H9 (cell line): ENCODE results near the gene TMEM61. TPM values are rescaled to one million over a fixed set of nuclear protein-coding genes. Genes with fewer than 3 reads are reported as not detected.

ENCODE experiments used
- DNase-seq: peaks from one replicate; pipeline ENCODE4 v3.0.0-alpha.2; 2017
- H2AFZ ChIP-seq: one replicate; pipeline ENCODE4 v1.6.1; 2013; ENCODE audit warnings: mild to moderate bottlenecking, low read length, control low read depth, moderate library complexity
- H2AK5ac ChIP-seq: 2 replicates; pipeline ENCODE4 v1.6.1; 2013; ENCODE audit warnings: low read length, control low read depth, mixed read lengths; ENCODE audit not compliant: insufficient read length
- H2BK120ac ChIP-seq: one replicate; pipeline ENCODE4 v1.6.1; 2013; ENCODE audit warnings: low read depth, mild to moderate bottlenecking, low read length, control low read depth, inconsistent platforms; ENCODE audit not compliant: poor library complexity, severe bottlenecking
- H2BK12ac ChIP-seq: 2 replicates; pipeline ENCODE4 v1.6.1; 2013; ENCODE audit warnings: low read length, control low read depth, mixed read lengths, low read depth; ENCODE audit not compliant: insufficient read length
- H2BK15ac ChIP-seq: 2 replicates; pipeline ENCODE4 v1.6.1; 2013; ENCODE audit warnings: low read depth, low read length, control low read depth
- H2BK20ac ChIP-seq: one replicate; pipeline ENCODE4 v1.6.1; 2013; ENCODE audit warnings: low read depth, mild to moderate bottlenecking, low read length, control low read depth, inconsistent platforms; ENCODE audit not compliant: poor library complexity, severe bottlenecking
- H2BK5ac ChIP-seq: 2 replicates; pipeline ENCODE4 v1.6.1; 2013; ENCODE audit warnings: low read length, control low read depth, mixed read lengths; ENCODE audit not compliant: insufficient read length
- H3K14ac ChIP-seq: 2 replicates; pipeline ENCODE4 v1.6.1; 2013; ENCODE audit warnings: low read length, control low read depth; ENCODE audit not compliant: insufficient read depth
- H3K18ac ChIP-seq: 2 replicates; pipeline ENCODE4 v1.6.1; 2013; ENCODE audit warnings: low read depth, mild to moderate bottlenecking, mixed read lengths, low read length, control low read depth; ENCODE audit not compliant: insufficient read length
- H3K23ac ChIP-seq: 2 replicates; pipeline ENCODE4 v1.6.1; 2013; ENCODE audit warnings: low read length, control low read depth, mixed read lengths, low read depth; ENCODE audit not compliant: insufficient read length
- H3K23me2 ChIP-seq: 2 replicates; pipeline ENCODE4 v1.6.1; 2013; ENCODE audit warnings: low read depth, mild to moderate bottlenecking, mixed read lengths, low read length, control low read depth; ENCODE audit not compliant: insufficient read length, poor library complexity, severe bottlenecking
- H3K27ac ChIP-seq: 2 replicates; pipeline ENCODE4 v1.5.1; 2013; ENCODE audit warnings: low read length, control low read depth, mixed read lengths, low read depth; ENCODE audit not compliant: insufficient read length
- H3K27me3 ChIP-seq: 2 replicates; pipeline ENCODE4 v1.6.1; 2013; ENCODE audit warnings: low read length, control low read depth, inconsistent platforms; ENCODE audit not compliant: insufficient read depth
- H3K4ac ChIP-seq: 2 replicates; pipeline ENCODE4 v1.6.1; 2013; ENCODE audit warnings: low read depth, mild to moderate bottlenecking, control low read depth, inconsistent platforms, low read length, moderate library complexity
- H3K4me1 ChIP-seq: 2 replicates; pipeline ENCODE4 v1.6.1; 2013; ENCODE audit warnings: low read length, control low read depth, inconsistent platforms; ENCODE audit not compliant: insufficient read depth
- H3K4me2 ChIP-seq: 2 replicates; pipeline ENCODE4 v1.6.1; 2013; ENCODE audit warnings: low read length, control low read depth, mixed read lengths; ENCODE audit not compliant: insufficient read length, insufficient read depth
- H3K56ac ChIP-seq: 2 replicates; pipeline ENCODE4 v1.6.1; 2013; ENCODE audit warnings: low read depth, mild to moderate bottlenecking, mixed read lengths, low read length, control low read depth; ENCODE audit not compliant: insufficient read length
- H3K79me1 ChIP-seq: 2 replicates; pipeline ENCODE4 v1.6.1; 2013; ENCODE audit warnings: low read depth, mild to moderate bottlenecking, moderate library complexity, low read length, control low read depth, inconsistent platforms; ENCODE audit not compliant: insufficient read depth, poor library complexity, severe bottlenecking
- H3K79me2 ChIP-seq: 2 replicates; pipeline ENCODE4 v1.6.1; 2013; ENCODE audit warnings: low read length, control low read depth, inconsistent platforms; ENCODE audit not compliant: insufficient read depth
- H3K9ac ChIP-seq: 2 replicates; pipeline ENCODE4 v1.6.1; 2013; ENCODE audit warnings: low read length, control low read depth, mixed read lengths; ENCODE audit not compliant: insufficient read length; ENCODE audit errors: extremely low read depth
- H3K9me3 ChIP-seq: one replicate; pipeline ENCODE4 v1.6.1; 2013; ENCODE audit warnings: low read depth, low read length, inconsistent platforms; ENCODE audit not compliant: control insufficient read depth
- H3T11ph ChIP-seq: one replicate; pipeline ENCODE4 v1.6.1; 2013; ENCODE audit warnings: mild to moderate bottlenecking, low read length, control low read depth, inconsistent platforms
- H4K20me1 ChIP-seq: one replicate; pipeline ENCODE4 v1.6.1; 2013; ENCODE audit not compliant: control insufficient read depth, insufficient read length, insufficient read depth
- H4K5ac ChIP-seq: 2 replicates; pipeline ENCODE4 v1.6.1; 2013; ENCODE audit warnings: low read depth, mild to moderate bottlenecking, mixed read lengths, low read length, control low read depth; ENCODE audit not compliant: insufficient read length
- H4K8ac ChIP-seq: replicated peaks from 2 replicates; pipeline ENCODE4 v1.6.1; 2013; ENCODE audit warnings: low read length, control low read depth, mixed read lengths, low read depth; ENCODE audit not compliant: insufficient read length
- H4K91ac ChIP-seq: 2 replicates; pipeline ENCODE4 v1.6.1; 2013; ENCODE audit warnings: low read depth, mild to moderate bottlenecking, moderate library complexity, mixed read lengths, low read length, control low read depth; ENCODE audit not compliant: insufficient read length
- H3K27ac Mint-ChIP-seq, 3 experiments: 2 replicates in 2 of 3; 3 replicates in 1 of 3; pipeline ENCODE4 v1.8.0; 2020 to 2021; ENCODE audit warnings: mixed read lengths in 3 of 3, mild to moderate bottlenecking in 1 of 3, moderate library complexity in 1 of 3
- H3K27me3 Mint-ChIP-seq: 2 replicates; pipeline ENCODE4 v1.8.0; 2021; ENCODE audit warnings: low read depth, mild to moderate bottlenecking, moderate library complexity, mixed read lengths
- H3K36me3 Mint-ChIP-seq, 3 experiments: 2 replicates in 2 of 3; 3 replicates in 1 of 3; pipeline ENCODE4 v1.8.0; 2020 to 2021; ENCODE audit warnings: low read depth in 3 of 3, mixed read lengths in 3 of 3; ENCODE audit not compliant: insufficient read depth in 1 of 3
- H3K4me1 Mint-ChIP-seq, 2 experiments: 2 replicates each; pipeline ENCODE4 v1.8.0; 2020; ENCODE audit warnings: mixed read lengths in 2 of 2
- H3K4me3 Mint-ChIP-seq, 2 experiments: 2 replicates in 1 of 2; 3 replicates in 1 of 2; pipeline ENCODE4 v1.8.0; 2020 to 2021; ENCODE audit warnings: mild to moderate bottlenecking in 2 of 2, mixed read lengths in 2 of 2, moderate library complexity in 1 of 2
- H3K9me3 Mint-ChIP-seq, 2 experiments: 2 replicates in 1 of 2; 3 replicates in 1 of 2; pipeline ENCODE4 v1.8.0; 2020; ENCODE audit warnings: mild to moderate bottlenecking in 2 of 2, mixed read lengths in 2 of 2, moderate library complexity in 1 of 2
- whole genome bisulfite sequencing: extraction: QIAGEN DNeasy Blood & Tissue Kit; methylation state at CpG from one replicate; pipeline ENCODE4 v1.1.7; 2013; ENCODE audit warnings: missing lambda C conversion rate, low lambda C conversion rate, mixed read lengths; ENCODE audit not compliant: insufficient read length; ENCODE audit errors: extremely low coverage; 5-methylcytosine and 5-hydroxymethylcytosine counted together
- total RNA-seq: library from RNA; stranded (reverse); gene quantifications from 2 replicates; pipeline ENCODE4 v1.2.1, GENCODE V29; 2021
- TF ChIP-seq, protein P1 (sequence below): fragments of 200-600 bp; sonication (generic); conservative IDR thresholded peaks from 3 replicates; pipeline ENCODE4 v1.8.0; 2021; ENCODE audit warnings: antibody characterized with exemption, mild to moderate bottlenecking

Gene TMEM61
- total RNA-seq, 1 experiment from 2014 or later, result 0.61 TPM

DNA sequence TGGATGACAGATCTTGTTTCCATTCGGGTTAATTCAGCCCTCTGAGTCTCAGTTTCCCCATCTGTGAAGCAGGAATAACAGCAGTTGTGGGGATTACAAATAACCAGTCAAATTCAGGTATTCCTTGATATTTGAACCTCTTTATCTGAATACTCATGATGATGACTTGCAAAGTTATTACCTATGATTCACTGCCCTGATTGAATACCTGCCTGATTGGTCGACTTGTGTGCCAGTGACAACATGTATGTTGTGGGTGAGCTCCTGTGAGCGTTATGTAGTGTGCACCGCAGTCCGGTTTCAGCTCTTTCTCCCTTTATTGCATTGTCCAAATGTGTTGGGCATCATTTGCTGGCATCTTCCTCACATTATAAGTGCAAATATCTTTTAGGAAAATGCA is 9.5 kb upstream of the TMEM61 start:
- H3K4me3 Mint-ChIP-seq, result no peak overlapping the region
- H3K36me3 Mint-ChIP-seq, result no peaks in the 10 kb centered on the region; a peak in 1 of 7 replicates
- no peak overlapping the region for H4K5ac ChIP-seq
- no peak for DNase-seq
- no peak overlapping the region for H3K23ac ChIP-seq
- H3K27ac ChIP-seq, result no peak overlapping the region
- no peak overlapping the region for H3K14ac ChIP-seq
- H4K91ac ChIP-seq, result no peak overlapping the region
- no peak overlapping the region for H3K18ac ChIP-seq
- no peak overlapping the region for H3K9ac ChIP-seq
- no peak overlapping the region for H3K4ac ChIP-seq
- H3K79me1 ChIP-seq, result no peaks in the 10 kb centered on the region
- WGBS, result no CpG with 5 or more reads among the region's 5 CpGs
- H3K4me1 ChIP-seq, result no peaks in the 10 kb centered on the region
- H4K8ac ChIP-seq, result no peak overlapping the region
- no peaks in the 10 kb centered on the region for H3K23me2 ChIP-seq
- H4K20me1 ChIP-seq, result no peaks in the 10 kb centered on the region
- no peak overlapping the region for H3K56ac ChIP-seq
- no peak overlapping the region for H2BK20ac ChIP-seq
- H3K9me3 ChIP-seq, result no peaks in the 10 kb centered on the region
- H3K9me3 Mint-ChIP-seq, result no peaks in the 10 kb centered on the region; a peak in 1 of 5 replicates
- H3K4me1 Mint-ChIP-seq, result peaks cover 16 to 31% of the 10 kb centered on the region in 2 experiments
- H3T11ph ChIP-seq, result no peak overlapping the region
- no peak overlapping the region for H3K27ac Mint-ChIP-seq
- H2BK15ac ChIP-seq, result no peak overlapping the region
- no peaks in the 10 kb centered on the region for H3K27me3 ChIP-seq
- no peaks in the 10 kb centered on the region for H3K79me2 ChIP-seq
- TF ChIP-seq, protein P1, sequence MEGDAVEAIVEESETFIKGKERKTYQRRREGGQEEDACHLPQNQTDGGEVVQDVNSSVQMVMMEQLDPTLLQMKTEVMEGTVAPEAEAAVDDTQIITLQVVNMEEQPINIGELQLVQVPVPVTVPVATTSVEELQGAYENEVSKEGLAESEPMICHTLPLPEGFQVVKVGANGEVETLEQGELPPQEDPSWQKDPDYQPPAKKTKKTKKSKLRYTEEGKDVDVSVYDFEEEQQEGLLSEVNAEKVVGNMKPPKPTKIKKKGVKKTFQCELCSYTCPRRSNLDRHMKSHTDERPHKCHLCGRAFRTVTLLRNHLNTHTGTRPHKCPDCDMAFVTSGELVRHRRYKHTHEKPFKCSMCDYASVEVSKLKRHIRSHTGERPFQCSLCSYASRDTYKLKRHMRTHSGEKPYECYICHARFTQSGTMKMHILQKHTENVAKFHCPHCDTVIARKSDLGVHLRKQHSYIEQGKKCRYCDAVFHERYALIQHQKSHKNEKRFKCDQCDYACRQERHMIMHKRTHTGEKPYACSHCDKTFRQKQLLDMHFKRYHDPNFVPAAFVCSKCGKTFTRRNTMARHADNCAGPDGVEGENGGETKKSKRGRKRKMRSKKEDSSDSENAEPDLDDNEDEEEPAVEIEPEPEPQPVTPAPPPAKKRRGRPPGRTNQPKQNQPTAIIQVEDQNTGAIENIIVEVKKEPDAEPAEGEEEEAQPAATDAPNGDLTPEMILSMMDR, result no peak
- peaks cover 7% of the 10 kb centered on the region for H3K27me3 Mint-ChIP-seq
- H2BK5ac ChIP-seq, result no peak overlapping the region
- H2BK12ac ChIP-seq, result no peak overlapping the region
- H3K4me2 ChIP-seq, result no peak overlapping the region
- H2AK5ac ChIP-seq, result no peak overlapping the region
- no peak overlapping the region for H2AFZ ChIP-seq
- no peak overlapping the region for H2BK120ac ChIP-seq
